Activated T-cell treated with anti-CD3 and anti-CD28 coated beads, Interleukin-2, amount 50 U/mL, for 24 hours (primary cell): ENCODE data around the gene TRRAP.

Experiments used
- DNase-seq: peaks from one replicate; pipeline ENCODE4 v3.0.0-alpha.2; 2020
- H3K27ac Mint-ChIP-seq: 2 replicates; pipeline ENCODE4 v1.8.0; 2020; ENCODE audit warnings: mild to moderate bottlenecking, mixed read lengths
- H3K27me3 Mint-ChIP-seq: 2 replicates; pipeline ENCODE4 v1.8.0; 2020; ENCODE audit warnings: mixed read lengths
- H3K36me3 Mint-ChIP-seq: 2 replicates; pipeline ENCODE4 v1.8.0; 2020; ENCODE audit warnings: low read depth, mixed read lengths
- H3K4me1 Mint-ChIP-seq: 2 replicates; pipeline ENCODE4 v1.8.0; 2020; ENCODE audit warnings: low read depth, mixed read lengths
- H3K4me3 Mint-ChIP-seq: 2 replicates; pipeline ENCODE4 v1.8.0; 2020; ENCODE audit warnings: mild to moderate bottlenecking, moderate library complexity, mixed read lengths
- H3K9me3 Mint-ChIP-seq: 2 replicates; pipeline ENCODE4 v1.8.0; 2020; ENCODE audit warnings: mixed read lengths

TRRAP gene

DNA sequence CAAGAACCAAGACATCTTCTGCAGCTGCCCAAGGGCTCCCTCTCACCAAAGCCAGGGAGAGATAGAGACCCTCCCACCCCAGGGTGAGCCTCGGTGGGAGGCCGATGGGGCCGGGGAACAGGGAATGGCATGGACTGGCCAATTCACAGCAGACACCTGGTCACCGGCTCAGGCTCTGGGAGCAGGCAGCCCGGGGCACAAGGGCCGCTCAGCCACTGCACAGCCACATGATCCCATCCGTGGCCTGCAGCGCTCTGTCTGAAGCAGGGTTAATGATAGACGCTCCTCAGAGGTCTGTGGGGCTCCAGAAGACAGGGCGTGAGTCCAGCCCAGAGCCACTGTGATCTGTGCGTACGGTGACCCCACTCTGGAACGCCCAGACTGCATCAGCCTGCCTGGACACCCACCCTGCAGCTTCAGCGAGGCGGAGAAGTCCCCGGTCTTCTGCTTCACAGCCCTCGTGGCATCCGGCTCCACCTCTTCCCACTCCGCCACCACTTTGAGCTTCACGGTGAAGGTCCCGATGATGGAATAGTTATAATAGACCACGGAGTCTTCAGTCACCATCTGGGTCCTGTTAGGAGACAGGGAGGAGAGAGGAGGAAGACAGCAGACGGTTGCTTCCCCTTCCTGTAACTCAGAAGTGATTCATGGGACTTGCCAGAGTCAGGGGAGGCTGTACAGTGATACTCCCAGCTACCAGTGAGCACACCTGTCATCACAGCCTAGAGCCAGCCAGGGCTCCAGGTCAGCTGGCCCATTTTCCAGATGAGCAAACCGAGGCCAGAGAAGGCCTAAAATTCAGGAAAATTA lies 22.5 kb upstream of the TRRAP start:
- H3K36me3 Mint-ChIP-seq, result no peaks in the 10 kb centered on the region
- no peak overlapping the region for H3K27ac Mint-ChIP-seq
- DNase-seq, result no peak
- peaks cover 2% of the 10 kb centered on the region for H3K9me3 Mint-ChIP-seq
- H3K4me1 Mint-ChIP-seq, result no peaks in the 10 kb centered on the region
- peaks cover 19% of the 10 kb centered on the region for H3K27me3 Mint-ChIP-seq
- H3K4me3 Mint-ChIP-seq, result no peak overlapping the region

DNA sequence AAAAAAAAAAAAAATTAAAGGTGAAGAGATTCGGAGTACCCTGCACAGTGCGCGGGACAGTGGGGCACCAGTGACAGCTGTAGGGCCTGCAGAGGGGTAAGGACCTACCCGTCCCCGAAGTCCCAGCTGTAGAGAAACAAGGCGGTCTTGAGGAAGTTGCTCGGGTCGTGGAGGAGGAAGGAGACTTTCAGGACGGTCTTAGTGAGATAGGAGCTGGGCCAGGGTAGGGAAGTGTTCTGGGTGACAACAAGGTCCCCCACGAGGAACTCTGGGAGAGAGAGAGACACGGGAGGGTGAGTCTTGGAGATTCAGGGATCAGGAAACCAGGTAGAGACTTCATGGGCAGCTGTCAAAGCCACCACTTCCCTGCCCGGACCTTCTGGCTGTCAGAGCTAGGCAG lies 18.3 kb upstream of the TRRAP start:
- H3K27ac Mint-ChIP-seq, result no peak overlapping the region
- peaks cover 17% of the 10 kb centered on the region for H3K27me3 Mint-ChIP-seq

GRCh38 chr7:98862203-98862602 lies 16.1 kb upstream of the TRRAP start:
- Mint-ChIP-seq H3K4me1 (no peaks in the 10 kb centered on the region), H3K36me3 (no peaks in the 10 kb centered on the region), H3K9me3 (no peaks in the 10 kb centered on the region), H3K27me3 (peaks cover 17% of the 10 kb centered on the region), H3K4me3 (no peak overlapping the region), H3K27ac (no peak overlapping the region)
- DNase-seq, result no peak

More for the DNA sequence above, 18.3 kb upstream of the TRRAP start:
- no peaks in the 10 kb centered on the region for H3K4me1 Mint-ChIP-seq
- no peaks in the 10 kb centered on the region for H3K9me3 Mint-ChIP-seq
- no peak for DNase-seq
- H3K4me3 Mint-ChIP-seq, result no peak overlapping the region
- no peaks in the 10 kb centered on the region for H3K36me3 Mint-ChIP-seq

DNA sequence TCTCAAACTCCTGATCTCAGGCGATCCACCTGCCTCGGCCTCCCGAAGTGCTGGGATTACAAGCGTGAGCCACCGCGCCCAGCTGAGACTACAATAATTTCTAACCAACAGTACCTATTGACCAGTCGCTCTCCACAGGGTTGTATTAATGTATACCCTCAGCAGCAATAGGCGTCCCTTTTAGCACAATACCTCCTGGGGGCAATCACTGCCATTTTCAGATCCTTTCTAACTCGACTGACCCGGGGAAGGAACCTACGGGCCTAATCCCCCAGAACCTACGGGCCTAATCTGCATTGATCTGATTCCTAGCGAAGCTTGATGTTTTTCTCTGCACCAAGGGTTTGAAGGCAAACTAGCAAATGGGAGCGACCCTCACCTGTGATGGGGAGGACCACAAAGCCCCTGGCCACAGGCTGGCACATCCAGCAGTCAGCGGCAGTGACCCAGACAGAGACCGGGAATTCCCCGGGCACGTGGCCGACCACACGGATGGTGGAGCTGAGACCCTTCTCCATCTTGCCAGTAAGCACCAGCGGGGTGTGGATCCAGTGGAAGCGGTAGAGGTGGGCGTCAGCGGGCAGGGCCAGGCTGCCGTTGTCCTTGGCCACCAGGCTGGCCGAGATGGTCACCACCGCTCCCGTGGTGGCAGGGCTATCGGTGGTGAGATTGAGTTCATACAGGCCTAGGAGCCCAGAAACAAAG lies 15.5 kb upstream of the TRRAP start:
- no peaks in the 10 kb centered on the region for H3K36me3 Mint-ChIP-seq
- no peak for DNase-seq
- no peak overlapping the region for H3K4me3 Mint-ChIP-seq
- no peaks in the 10 kb centered on the region for H3K9me3 Mint-ChIP-seq
- no peaks in the 10 kb centered on the region for H3K4me1 Mint-ChIP-seq
- H3K27me3 Mint-ChIP-seq, result peaks cover 22% of the 10 kb centered on the region
- no peak overlapping the region for H3K27ac Mint-ChIP-seq

DNA sequence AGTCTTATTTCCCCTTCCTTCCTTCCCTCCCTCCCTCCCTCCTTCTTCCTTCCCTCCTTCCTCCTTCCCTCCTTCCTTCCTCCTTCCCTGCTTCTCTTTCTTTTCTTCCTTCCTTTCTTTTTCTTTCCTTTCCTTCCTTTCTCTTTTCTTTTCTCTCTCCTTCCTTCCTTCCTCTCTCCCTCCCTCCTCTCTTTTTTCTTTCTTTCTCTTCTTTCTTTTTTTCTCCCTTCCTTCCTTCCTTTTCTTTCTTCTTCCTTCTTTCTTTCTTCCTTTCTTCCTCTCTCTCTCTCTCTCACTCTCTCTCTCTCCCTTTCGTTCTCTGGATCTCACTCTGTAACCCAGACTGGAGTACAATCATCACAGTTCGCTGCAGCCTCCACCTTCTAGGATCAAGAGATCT lies 14.7 kb upstream of the TRRAP start:
- Mint-ChIP-seq H3K27me3 (peaks cover 25% of the 10 kb centered on the region), H3K9me3 (no peaks in the 10 kb centered on the region), H3K4me3 (no peak overlapping the region), H3K27ac (no peak overlapping the region), H3K4me1 (no peaks in the 10 kb centered on the region), H3K36me3 (no peaks in the 10 kb centered on the region)
- no peak for DNase-seq

- no peak overlapping the region for H3K27ac Mint-ChIP-seq
- no peak for DNase-seq
- no peaks in the 10 kb centered on the region for H3K36me3 Mint-ChIP-seq
Observed at GRCh38 chr7:98864731-98865453, 13.4 kb upstream of the TRRAP start.

GRCh38 chr7:98866351-98866750 lies 12.0 kb upstream of the TRRAP start:
- Mint-ChIP-seq H3K4me1 (peaks cover 4% of the 10 kb centered on the region), H3K9me3 (no peaks in the 10 kb centered on the region), H3K27ac (no peak overlapping the region), H3K36me3 (no peaks in the 10 kb centered on the region), H3K4me3 (no peak overlapping the region), H3K27me3 (peaks cover 34% of the 10 kb centered on the region)
- no peak for DNase-seq

More at GRCh38 chr7:98864731-98865453, 13.4 kb upstream of the TRRAP start:
- H3K4me1 Mint-ChIP-seq, result no peaks in the 10 kb centered on the region
- H3K4me3 Mint-ChIP-seq, result no peak overlapping the region
- H3K9me3 Mint-ChIP-seq, result no peaks in the 10 kb centered on the region
- peaks cover 28% of the 10 kb centered on the region for H3K27me3 Mint-ChIP-seq

DNA sequence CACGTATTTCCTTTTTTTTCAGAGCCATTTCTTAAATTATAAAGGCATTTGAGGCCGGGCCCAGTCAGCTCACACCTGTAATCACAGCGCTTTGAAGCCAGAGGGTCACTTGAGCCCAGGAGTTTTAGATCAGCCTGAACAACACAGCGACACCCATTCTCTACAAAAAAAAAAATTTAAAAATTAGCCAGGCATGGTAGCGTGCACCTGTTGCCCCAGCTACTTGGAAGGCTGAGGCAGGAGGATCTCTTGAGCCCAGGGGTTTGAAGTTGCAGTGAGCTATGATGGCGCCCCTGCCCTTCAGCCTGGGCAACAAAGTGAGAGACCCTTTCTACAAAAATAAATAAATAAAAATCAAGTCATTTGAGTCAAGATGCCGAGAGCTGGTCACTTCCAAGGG lies 11.6 kb upstream of the TRRAP start:
- no peak for DNase-seq
- H3K4me3 Mint-ChIP-seq, result no peak overlapping the region
- no peaks in the 10 kb centered on the region for H3K36me3 Mint-ChIP-seq
- no peak overlapping the region for H3K27ac Mint-ChIP-seq
- H3K9me3 Mint-ChIP-seq, result no peaks in the 10 kb centered on the region
- peaks cover 4% of the 10 kb centered on the region for H3K4me1 Mint-ChIP-seq
- peaks cover 37% of the 10 kb centered on the region for H3K27me3 Mint-ChIP-seq

GRCh38 chr7:98868450-98868849 lies 9.9 kb upstream of the TRRAP start:
- H3K27me3 Mint-ChIP-seq, result peaks cover 38% of the 10 kb centered on the region
- peaks cover 4% of the 10 kb centered on the region for H3K4me1 Mint-ChIP-seq
- DNase-seq, result no peak
- no peak overlapping the region for H3K27ac Mint-ChIP-seq
- no peaks in the 10 kb centered on the region for H3K36me3 Mint-ChIP-seq
- H3K4me3 Mint-ChIP-seq, result no peak overlapping the region
- H3K9me3 Mint-ChIP-seq, result no peaks in the 10 kb centered on the region

DNA sequence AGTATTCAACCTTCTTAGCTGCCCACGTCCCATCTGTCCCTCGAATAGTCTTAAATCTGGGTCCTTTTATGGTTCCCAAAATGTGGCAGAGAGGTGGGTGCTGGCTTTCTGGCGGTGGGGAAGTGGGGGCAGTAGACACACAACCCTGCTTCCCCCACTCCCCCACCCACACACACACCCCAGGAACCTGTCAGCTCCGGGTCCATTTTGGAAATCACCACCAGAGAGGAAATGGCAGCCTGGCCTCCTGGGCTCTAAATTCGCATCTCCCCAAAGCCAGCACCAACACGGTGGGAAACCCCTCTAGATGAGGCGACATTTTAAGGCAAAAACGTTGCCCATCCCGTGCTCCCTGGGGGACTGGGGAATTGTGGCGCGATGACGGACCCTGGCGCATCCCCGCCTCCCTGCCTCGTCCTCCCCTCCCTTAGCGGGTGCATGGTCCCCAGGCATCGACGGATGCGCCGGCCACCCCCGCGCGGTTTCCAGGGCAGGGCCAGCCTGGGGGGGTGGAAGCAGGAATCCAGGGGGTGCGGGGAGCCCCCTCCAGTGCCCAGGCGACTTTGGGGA lies 9.2 kb upstream of the TRRAP start:
- peak overlapping the region; percentile 18 for H3K4me3 Mint-ChIP-seq
- no peak overlapping the region for H3K27ac Mint-ChIP-seq
- no peaks in the 10 kb centered on the region for H3K36me3 Mint-ChIP-seq
- H3K4me1 Mint-ChIP-seq, result peaks cover 4% of the 10 kb centered on the region
- no peak for DNase-seq
- no peaks in the 10 kb centered on the region for H3K9me3 Mint-ChIP-seq
- peaks cover 38% of the 10 kb centered on the region for H3K27me3 Mint-ChIP-seq

- Mint-ChIP-seq H3K4me3 (peak within 1 kb of the TSS; percentile 72), H3K4me1 (peaks cover 4% of the 10 kb centered on the region), H3K36me3 (no peaks in the 10 kb centered on the region), H3K27ac (no peak within 1 kb of the TSS), H3K9me3 (no peaks in the 10 kb centered on the region), H3K27me3 (peaks cover 38% of the 10 kb centered on the region)
- peak; percentile 36 for DNase-seq
Observed at GRCh38 chr7:98869597-98870120, 8.7 kb upstream of the TRRAP start, which contains the start of gene TMEM130. Gene TMEM130, minus strand, starts transcription at chr7:98870014. Its CDS starts 153 bp downstream, at chr7:98869861.

GRCh38 chr7:98870121-98870651 lies 8.1 kb upstream of the TRRAP start:
- no peaks in the 10 kb centered on the region for H3K36me3 Mint-ChIP-seq
- no peaks in the 10 kb centered on the region for H3K9me3 Mint-ChIP-seq
- H3K4me3 Mint-ChIP-seq, result peak overlapping the region; percentile 72
- H3K4me1 Mint-ChIP-seq, result peaks cover 4% of the 10 kb centered on the region
- peak; percentile 79 for DNase-seq
- peaks cover 38% of the 10 kb centered on the region for H3K27me3 Mint-ChIP-seq
- no peak overlapping the region for H3K27ac Mint-ChIP-seq

GRCh38 chr7:98870807-98871491 lies 7.4 kb upstream of the TRRAP start:
- peaks cover 41% of the 10 kb centered on the region for H3K27me3 Mint-ChIP-seq
- no peak overlapping the region for H3K27ac Mint-ChIP-seq
- peaks cover 4% of the 10 kb centered on the region for H3K4me1 Mint-ChIP-seq
- no peaks in the 10 kb centered on the region for H3K9me3 Mint-ChIP-seq
- no peaks in the 10 kb centered on the region for H3K36me3 Mint-ChIP-seq
- H3K4me3 Mint-ChIP-seq, result peak overlapping the region; percentile 72
- peak; percentile 26 for DNase-seq
